ENCODE measurements around the gene FOXD1. TPM values are rescaled to one million over a fixed set of nuclear protein-coding genes. Genes with fewer than 3 reads are reported as not detected.
A peak's percentile ranks its signal among the peaks of the same experiment; 100 is the strongest.
"Not testable (repeated sequence)": the region's sequence is repeated elsewhere in the genome, so short reads cannot be mapped to it uniquely, and the experiment has no call there.

FOXD1 gene
- polyA plus RNA-seq (ENCODE audit: insufficient read length in 4 of 4): 10 to 100 TPM in 3 of 4 donors, 1 to 10 TPM in 1; 8.7 to 17.3 (median 14.6) TPM

GRCh38 chr5:73448463-73449136 lies at the start of gene FOXD1:
Gene FOXD1, minus strand, starts transcription at chr5:73448777. Its CDS starts 415 bp downstream, at chr5:73448362.
- peak in 1 of 4 donors; percentile 88 for DNase-seq (ENCODE audit: low read depth in 4 of 4, low spot score in 3 of 4)

DNA sequence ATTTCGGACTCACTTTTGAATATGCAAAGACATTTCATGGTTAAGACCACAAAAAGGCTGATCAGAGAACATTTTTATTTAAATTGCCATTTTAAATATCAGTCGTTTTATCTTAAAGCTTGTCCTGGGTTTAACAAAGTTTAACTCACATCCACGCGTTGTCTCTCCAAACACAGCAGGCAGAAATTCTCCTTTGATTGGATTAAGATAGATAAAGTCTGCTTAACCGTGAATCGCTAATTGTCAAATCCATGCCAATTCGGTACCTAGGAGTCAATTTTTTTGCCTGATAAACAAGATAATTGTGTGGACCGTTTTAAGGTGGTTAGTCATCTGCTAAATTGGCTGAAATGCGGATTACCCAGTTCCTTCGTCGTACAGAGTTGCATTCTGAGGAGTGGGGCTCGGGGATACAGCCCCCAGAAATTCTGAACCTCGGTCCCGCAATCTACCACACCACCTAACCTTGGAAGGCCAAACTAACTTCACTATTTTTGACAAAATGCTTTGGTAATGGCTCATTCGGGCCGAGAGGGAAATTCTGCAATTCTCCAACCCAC lies 49.0 kb upstream of the FOXD1 start:
- DNase-seq (ENCODE audit: low read depth in 4 of 4, low spot score in 3 of 4): no peak

GRCh38 chr5:73496984-73497457 lies 48.4 kb upstream of the FOXD1 start:
- peak in 3 of 4 donors; percentile 30 to 47 (median 45) for DNase-seq (ENCODE audit: low read depth in 4 of 4, low spot score in 3 of 4)

DNA sequence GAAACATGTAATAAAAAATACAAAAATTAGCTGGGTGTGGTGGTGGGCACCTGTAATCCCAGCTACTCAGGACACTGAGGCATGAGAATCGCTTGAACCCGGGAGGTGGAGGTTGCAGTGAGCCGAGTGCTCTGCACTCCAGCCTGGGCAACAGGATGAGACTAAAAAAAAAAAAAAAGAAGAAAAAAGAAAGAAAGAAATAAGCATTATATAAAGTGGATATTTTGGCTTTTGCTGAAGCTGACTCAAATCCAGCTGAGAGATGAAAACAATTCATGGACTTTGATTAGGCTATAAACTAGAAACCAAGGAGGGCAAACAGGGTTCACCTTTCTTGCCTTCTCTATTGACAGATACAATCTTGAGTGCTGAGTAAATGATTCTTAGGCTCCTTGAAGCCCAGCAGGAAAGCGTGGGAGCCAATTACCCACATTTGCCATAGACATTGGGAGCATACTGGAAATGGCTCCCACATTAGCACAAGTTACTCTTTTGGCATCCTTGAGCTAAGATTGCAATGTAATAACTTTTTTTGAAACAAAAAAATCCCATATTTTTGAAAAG lies 47.3 kb upstream of the FOXD1 start:
- DNase-seq (ENCODE audit: low read depth in 4 of 4, low spot score in 3 of 4): no peak

DNA sequence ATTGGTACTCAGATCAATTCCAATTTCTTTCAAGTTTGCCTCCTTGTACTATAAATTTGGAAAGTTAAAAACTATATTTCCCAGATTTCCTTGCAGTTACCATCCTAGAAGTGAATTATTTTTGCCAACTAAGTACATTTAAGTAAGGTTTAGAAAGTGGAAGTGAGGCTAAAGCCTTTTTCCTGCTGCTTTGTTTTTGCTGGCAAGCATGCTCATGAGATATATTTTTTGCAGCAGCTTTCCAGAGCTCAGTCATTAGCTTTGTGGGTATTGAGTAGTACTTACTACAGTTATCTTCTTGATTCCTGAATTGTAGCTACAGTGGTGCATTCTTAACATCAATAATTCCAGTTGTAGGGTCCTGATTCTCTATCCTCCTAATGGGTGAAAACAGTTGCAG lies 46.1 kb upstream of the FOXD1 start:
- DNase-seq (ENCODE audit: low read depth in 4 of 4, low spot score in 3 of 4): no peak

GRCh38 chr5:73493421-73493820 lies 44.8 kb upstream of the FOXD1 start:
- no peak for DNase-seq (ENCODE audit: low read depth in 4 of 4, low spot score in 3 of 4)

GRCh38 chr5:73491155-73491554 lies 42.6 kb upstream of the FOXD1 start:
- DNase-seq (ENCODE audit: low read depth in 4 of 4, low spot score in 3 of 4): no peak

DNA sequence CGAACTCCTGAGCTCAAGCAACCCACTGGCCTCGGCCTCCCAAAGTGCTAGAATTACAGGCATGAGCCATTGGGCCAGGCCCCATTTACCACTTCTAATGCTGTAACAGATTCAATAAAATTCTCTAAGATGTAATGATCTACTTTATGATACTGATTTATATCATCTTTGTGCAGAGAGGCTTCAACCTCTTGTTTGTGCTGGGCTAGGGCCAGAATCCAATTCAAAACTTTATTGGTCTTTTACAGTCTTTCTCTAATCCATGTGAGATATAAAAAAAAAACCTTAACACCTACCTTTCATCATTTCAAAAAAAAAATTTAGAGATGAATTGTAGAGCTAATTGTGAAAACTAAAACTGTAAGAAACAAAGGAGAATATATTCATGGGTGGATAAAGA lies 41.5 kb upstream of the FOXD1 start:
- DNase-seq (ENCODE audit: low read depth in 4 of 4, low spot score in 3 of 4): no peak

DNA sequence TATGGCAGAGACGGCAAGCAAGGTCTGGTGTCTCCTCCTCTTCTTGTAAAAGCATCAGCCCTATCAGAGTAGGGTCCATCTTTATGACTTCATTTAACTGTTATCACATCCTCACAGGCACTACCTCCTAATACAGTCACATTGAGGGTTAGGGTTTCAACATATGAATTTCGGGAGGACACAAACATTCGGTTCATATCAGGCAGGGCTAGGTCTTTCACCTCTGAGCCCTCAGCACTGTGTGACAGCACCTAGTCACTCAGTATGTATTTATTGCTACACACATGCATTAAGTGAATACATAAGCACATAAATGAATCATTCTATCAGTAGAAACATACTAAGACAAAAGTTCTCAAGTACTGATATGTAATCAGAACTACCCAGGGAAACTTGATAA lies 40.2 kb upstream of the FOXD1 start:
- no peak for DNase-seq (ENCODE audit: low read depth in 4 of 4, low spot score in 3 of 4)

DNA sequence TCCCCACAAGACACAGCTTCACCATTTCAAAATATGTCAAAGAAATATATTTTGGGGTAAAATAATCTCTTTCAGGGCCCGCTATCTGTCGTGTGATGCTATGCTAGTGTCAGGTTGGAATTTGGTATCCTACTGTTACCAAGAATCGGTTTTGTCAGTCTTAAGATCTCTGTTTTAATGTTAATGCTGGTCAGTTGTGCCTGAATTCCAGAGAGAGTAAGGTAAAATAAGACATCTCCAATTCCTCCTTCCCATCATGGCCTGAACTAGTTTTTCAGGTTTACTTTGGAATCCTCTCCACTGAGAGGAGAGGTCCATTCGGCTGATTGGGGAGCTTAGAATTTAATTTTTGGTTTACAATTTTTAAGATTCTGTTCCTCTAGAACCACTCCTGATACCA lies 39.2 kb upstream of the FOXD1 start:
- no peak for DNase-seq (ENCODE audit: low read depth in 4 of 4, low spot score in 3 of 4)

DNA sequence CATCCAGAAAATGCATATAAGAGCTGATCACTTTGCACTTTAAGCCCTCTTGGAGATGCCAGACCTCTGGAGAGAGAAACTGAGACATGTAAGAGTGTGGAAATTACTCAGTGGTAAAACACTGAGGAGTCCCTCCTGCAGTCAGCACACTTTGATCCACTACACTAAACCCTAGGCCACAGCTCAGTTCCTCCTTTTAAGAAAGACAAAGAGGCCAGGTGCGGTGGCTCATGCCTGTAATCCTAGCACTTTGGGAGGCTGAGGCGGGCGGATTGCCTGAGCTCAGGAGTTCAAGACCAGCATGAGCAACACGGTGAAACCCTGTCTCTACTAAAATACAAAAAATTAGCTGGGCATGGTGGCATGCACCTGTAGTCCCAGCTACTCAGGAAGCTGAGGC lies 38.7 kb upstream of the FOXD1 start:
- not testable (repeated sequence) for DNase-seq (ENCODE audit: low read depth in 4 of 4, low spot score in 3 of 4)

DNA sequence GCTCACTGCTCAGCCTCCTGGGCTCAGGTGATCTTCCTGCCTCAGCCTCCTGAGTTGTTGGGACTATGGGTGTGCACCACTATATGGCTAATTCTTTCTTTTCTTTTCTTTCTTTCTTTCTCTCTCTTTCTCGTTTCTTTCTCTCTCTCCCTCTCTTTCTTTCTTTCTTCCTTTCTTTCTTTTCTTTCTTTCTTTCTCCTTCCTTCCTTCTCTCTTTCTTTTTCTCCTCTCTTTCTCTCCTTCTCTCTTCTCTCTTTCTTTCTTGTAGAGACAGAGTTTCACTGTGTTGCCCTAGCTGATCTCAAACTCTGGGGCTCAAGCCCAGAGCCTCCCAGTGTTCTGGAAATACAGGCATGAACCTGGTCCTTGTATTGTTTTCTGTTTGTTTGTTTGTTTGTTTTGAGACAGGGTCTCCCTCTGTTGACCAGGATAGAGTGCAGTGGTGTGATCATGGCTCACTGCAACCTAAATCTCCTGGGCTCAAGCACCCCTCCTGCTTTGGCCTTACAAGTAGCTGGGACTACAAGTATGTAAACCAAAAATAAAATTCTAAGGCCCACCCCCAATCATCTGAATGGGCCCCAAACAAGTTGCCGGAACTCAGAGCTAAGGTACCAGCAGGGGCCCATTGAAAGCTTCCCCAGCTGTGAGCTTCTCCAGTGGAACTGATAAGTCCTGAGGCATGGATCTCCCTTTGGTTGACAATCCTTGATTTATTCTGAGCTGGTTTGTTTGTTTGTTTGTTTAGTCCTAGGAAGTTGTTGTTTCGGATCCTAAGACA lies 37.7 kb upstream of the FOXD1 start:
- no peak for DNase-seq (ENCODE audit: low read depth in 4 of 4, low spot score in 3 of 4)

- no peak for DNase-seq (ENCODE audit: low read depth in 4 of 4, low spot score in 3 of 4)
Observed at GRCh38 chr5:73485715-73486114, 37.1 kb upstream of the FOXD1 start.

- no peak for DNase-seq (ENCODE audit: low read depth in 4 of 4, low spot score in 3 of 4)
Observed at GRCh38 chr5:73484511-73484910, 35.9 kb upstream of the FOXD1 start.

DNA sequence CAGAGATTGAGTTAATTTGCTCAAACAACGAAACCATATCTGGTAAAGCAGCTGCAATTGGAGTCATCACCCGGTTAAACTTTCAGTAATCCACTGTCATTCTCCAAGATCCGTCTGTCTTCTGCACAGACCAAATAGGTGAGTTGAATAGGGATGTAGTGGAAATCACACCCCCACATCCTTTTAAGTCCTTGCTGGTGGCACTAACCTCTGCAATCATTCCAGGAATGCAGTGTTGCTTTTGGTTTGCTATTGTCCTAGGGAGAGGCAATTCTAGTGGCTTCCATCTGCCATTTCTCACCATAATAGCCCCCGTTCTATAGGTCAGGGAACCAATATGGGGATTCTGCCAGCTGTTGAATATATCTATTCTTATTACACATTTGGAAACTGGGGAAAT lies 35.1 kb upstream of the FOXD1 start:
- DNase-seq (ENCODE audit: low read depth in 4 of 4, low spot score in 3 of 4): no peak

- DNase-seq (ENCODE audit: low read depth in 4 of 4, low spot score in 3 of 4): no peak
Observed at GRCh38 chr5:73482383-73483136, 34.0 kb upstream of the FOXD1 start.

DNA sequence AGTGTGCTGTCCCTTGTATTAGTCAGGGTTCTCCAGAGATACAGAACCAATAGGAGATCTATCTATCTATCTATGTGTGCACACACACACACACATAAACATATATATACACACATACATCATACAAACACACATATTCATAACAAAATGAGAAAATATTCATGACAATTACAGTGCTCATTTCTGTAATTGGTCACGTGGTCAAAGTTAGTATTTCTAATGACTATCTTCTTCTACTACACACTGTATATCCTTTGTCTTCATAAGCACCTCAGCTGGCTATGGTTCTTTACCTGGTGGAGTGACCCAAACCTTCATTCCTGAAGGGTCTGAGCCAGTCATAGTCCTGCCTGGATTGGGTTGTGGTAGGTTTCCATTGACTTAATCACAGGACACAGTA lies 31.9 kb upstream of the FOXD1 start:
- no peak for DNase-seq (ENCODE audit: low read depth in 4 of 4, low spot score in 3 of 4)

DNA sequence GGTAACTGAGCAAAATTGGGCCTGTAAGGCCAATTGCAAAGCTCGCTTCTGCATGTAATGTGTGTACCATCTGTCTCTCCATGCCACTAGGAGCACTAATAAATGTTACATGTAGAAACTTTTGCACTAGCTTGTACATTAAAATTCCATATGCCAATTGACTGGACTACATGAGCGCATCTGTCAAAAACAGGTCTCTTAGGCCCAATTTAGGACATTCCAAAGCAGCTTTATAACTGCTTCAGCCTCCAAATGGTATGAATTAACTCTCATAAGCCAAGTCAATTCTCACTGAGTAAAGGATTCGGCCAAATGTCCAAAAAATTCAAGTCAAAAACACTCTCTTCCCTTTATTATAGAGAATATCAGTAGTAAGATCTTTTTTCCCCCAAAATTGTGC lies 23.5 kb upstream of the FOXD1 start:
- no peak for DNase-seq (ENCODE audit: low read depth in 4 of 4, low spot score in 3 of 4)

DNA sequence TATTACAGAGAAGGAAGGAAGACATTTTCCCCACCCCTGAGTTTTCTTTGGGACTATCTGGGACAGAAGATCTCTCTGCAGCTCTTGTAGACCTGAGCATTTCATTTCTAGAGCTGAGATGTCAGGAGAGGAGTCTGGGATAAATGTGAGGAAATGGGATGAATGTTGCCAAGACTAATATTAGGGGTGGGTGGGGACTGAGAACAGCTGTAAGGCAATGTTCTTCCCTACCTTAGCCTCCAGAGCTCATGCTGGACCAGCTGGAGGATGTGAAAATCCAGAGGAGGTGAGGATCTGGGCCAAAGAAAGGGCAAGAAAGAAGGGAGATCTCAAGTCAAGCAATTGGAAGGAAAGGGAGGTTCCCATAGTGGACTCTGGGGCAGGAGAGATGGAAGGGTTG lies 23.1 kb upstream of the FOXD1 start:
- DNase-seq (ENCODE audit: low read depth in 4 of 4, low spot score in 3 of 4): no peak

DNA sequence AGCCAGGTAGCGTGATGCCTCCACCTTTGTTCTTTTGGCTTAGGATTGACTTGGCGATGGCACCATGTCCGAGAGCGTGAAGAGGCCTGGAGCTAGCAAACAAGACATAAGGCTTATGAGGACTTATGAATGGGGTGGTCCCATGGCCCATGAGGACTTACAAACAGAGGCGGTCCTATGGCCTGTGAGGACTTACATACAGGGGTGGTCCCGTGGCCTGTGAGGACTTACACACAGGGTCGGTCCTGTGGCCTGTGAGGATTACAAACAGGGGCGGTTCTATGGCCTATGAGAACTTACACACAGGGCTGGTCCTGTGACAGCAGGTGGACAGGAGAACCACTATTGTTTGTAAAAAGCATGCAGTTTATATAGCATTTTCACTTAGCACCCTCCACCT lies 21.3 kb upstream of the FOXD1 start:
- DNase-seq (ENCODE audit: low read depth in 4 of 4, low spot score in 3 of 4): no peak

DNA sequence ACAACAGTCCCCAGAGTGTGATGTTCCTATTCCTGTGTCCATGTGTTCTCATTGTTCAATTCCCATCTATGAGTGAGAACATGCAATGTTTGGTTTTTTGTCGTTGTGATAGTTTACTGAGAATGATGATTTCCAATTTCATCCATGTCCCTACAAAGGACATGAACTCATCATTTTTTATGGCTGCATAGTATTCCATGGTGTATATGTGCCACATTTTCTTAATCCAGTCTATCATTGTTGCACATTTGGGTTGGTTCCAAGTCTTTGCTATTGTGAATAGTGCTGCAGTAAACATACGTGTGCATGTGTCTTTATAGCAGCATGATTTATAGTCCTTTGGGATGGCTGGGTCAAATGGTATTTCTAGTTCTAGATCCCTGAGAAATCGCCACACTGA lies 20.1 kb upstream of the FOXD1 start:
- DNase-seq (ENCODE audit: low read depth in 4 of 4, low spot score in 3 of 4): not testable (repeated sequence)

Measured in right renal pelvis (tissue), 4 donors.